Liver (tissue), 9 donors: ENCODE measurements around the gene SERINC5. TPM values are rescaled to one million over a fixed set of nuclear protein-coding genes. Genes with fewer than 3 reads are reported as not detected.

Experiments used
- DNase-seq: peaks from one replicate; pipeline ENCODE4 v3.0.0-alpha.2; 2017; ENCODE audit warnings: low spot score
- H3K27ac ChIP-seq, 2 donors: one replicate each; pipeline ENCODE4 v1.7.0; 2013; ENCODE audit warnings: inconsistent platforms in 2 of 2, low read length in 2 of 2, control low read depth in 1 of 2, low read depth in 1 of 2, mild to moderate bottlenecking in 1 of 2
- H3K27me3 ChIP-seq, 4 donors: one replicate each; pipeline versions ENCODE4 v1.6.1 to v1.7.0; 2013; ENCODE audit warnings: low read length in 3 of 4, inconsistent platforms in 1 of 4, mild to moderate bottlenecking in 1 of 4, moderate library complexity in 1 of 4; ENCODE audit not compliant: control insufficient read depth in 4 of 4, insufficient read depth in 4 of 4
- H3K36me3 ChIP-seq, 4 donors: one replicate each; pipeline versions ENCODE4 v1.6.1 to v1.7.0; 2013; ENCODE audit warnings: low read length in 3 of 4, mild to moderate bottlenecking in 3 of 4, low read depth in 1 of 4, moderate library complexity in 1 of 4; ENCODE audit not compliant: control insufficient read depth in 4 of 4, insufficient read depth in 3 of 4
- H3K4me1 ChIP-seq, 4 donors: one replicate each; pipeline versions ENCODE4 v1.6.1 to v1.7.0; 2013; ENCODE audit warnings: low read length in 3 of 4, mild to moderate bottlenecking in 3 of 4, moderate library complexity in 1 of 4; ENCODE audit not compliant: control insufficient read depth in 4 of 4, insufficient read depth in 4 of 4
- H3K4me3 ChIP-seq, 3 donors: one replicate each; pipeline versions ENCODE4 v1.6.1 to v1.7.0; 2013; ENCODE audit warnings: low read length in 3 of 3, control low read depth in 1 of 3, low read depth in 1 of 3, mild to moderate bottlenecking in 1 of 3
- H3K9ac ChIP-seq, 2 donors: one replicate each; pipeline ENCODE4 v1.7.0; 2013; ENCODE audit warnings: low read length in 2 of 2, mild to moderate bottlenecking in 2 of 2, moderate library complexity in 2 of 2, control low read depth in 1 of 2, low read depth in 1 of 2
- H3K9me3 ChIP-seq, 4 donors: one replicate each; pipeline versions ENCODE4 v1.6.1 to v1.7.0; 2013; ENCODE audit warnings: low read length in 3 of 4; ENCODE audit not compliant: control insufficient read depth in 4 of 4
- ATF3 ChIP-seq: IDR thresholded peaks from 2 replicates; pipeline ENCODE4 v1.6.1; 2016; ENCODE audit warnings: antibody characterized with exemption
- CTCF ChIP-seq: fragments of 150-350 bp; IDR thresholded peaks from 2 replicates; pipeline ENCODE4 v1.5.1; 2017; ENCODE audit warnings: improper control_type of control experiment, low read depth, low read length; ENCODE audit not compliant: missing input control
- EGR1 ChIP-seq, 2 donors: IDR thresholded peaks; 2 replicates each; pipeline ENCODE4 v1.6.1; 2016 to 2018; ENCODE audit warnings: antibody characterized with exemption in 2 of 2, low read depth in 2 of 2
- FOXA1 ChIP-seq: IDR thresholded peaks from 2 replicates; pipeline ENCODE4 v1.6.1; 2016; ENCODE audit warnings: antibody characterized with exemption
- GABPA ChIP-seq, 2 donors: IDR thresholded peaks in 1 of 2; conservative IDR thresholded peaks in 1 of 2; 2 replicates each; pipeline ENCODE4 v1.6.1; 2016; ENCODE audit warnings: antibody characterized with exemption in 2 of 2, mild to moderate bottlenecking in 1 of 2, moderate library complexity in 1 of 2
- MAX ChIP-seq: IDR thresholded peaks from 2 replicates; pipeline ENCODE4 v1.6.1; 2016; ENCODE audit warnings: antibody characterized with exemption
- RAD21 ChIP-seq, 2 donors: IDR thresholded peaks; 2 replicates each; pipeline ENCODE4 v1.6.1; 2016; ENCODE audit warnings: antibody characterized with exemption in 2 of 2, mild to moderate bottlenecking in 2 of 2
- REST ChIP-seq: IDR thresholded peaks from 2 replicates; pipeline ENCODE4 v1.6.1; 2016; ENCODE audit warnings: antibody characterized with exemption, mild to moderate bottlenecking
- SP1 ChIP-seq: IDR thresholded peaks from 2 replicates; pipeline ENCODE4 v1.6.1; 2018; ENCODE audit warnings: antibody characterized with exemption, mild to moderate bottlenecking
- TAF1 ChIP-seq: conservative IDR thresholded peaks from 2 replicates; pipeline ENCODE4 v1.6.1; 2016; ENCODE audit warnings: antibody characterized with exemption, mild to moderate bottlenecking
- YY1 ChIP-seq: IDR thresholded peaks from 2 replicates; pipeline ENCODE4 v1.6.1; 2016; ENCODE audit warnings: antibody characterized with exemption, mild to moderate bottlenecking
- ZBTB33 ChIP-seq: IDR thresholded peaks from 2 replicates; pipeline ENCODE4 v1.6.1; 2016; ENCODE audit warnings: antibody characterized with exemption
- WGBS: extraction: QIAGEN DNeasy Blood & Tissue Kit; methylation state at CpG from one replicate; pipeline ENCODE4 v1.1.7; 2013; 5-methylcytosine and 5-hydroxymethylcytosine counted together
- polyA plus RNA-seq, 2 donors: library from polyadenylated mRNA; stranded (reverse) in 1 of 2; unstranded in 1 of 2; fragments of 200-250 nt in 1 of 2; fragments of >200 nt in 1 of 2; fragmentation: Nextera tagmentation in 1 of 2; extraction: Ambion mirVana in 1 of 2; gene quantifications; one replicate each; pipeline versions ENCODE4 v1.2.1 to v1.2.3, GENCODE V29; 2013 to 2015
- total RNA-seq, 2 donors: library from RNA; depleted of rRNA; stranded (reverse); fragments of >200 nt; gene quantifications; one replicate each; pipeline ENCODE4 v1.2.3, GENCODE V29; 2014
- donor health status: healthy.
- donor health status: healthy.
- donor health status: healthy.
- donor health status: healthy.
- donor health status: healthy.

Gene SERINC5
- total and polyA plus RNA-seq, 4 donors: 22.2 to 82.3 (median 32.0) TPM

GRCh38 chr5:80225934-80226326, 29.9 kb downstream of the SERINC5 start:
- H3K9ac ChIP-seq: no peak overlapping the region
- H3K27me3 ChIP-seq: no peaks in the 10 kb centered on the region
- no peaks in the 10 kb centered on the region for H3K9me3 ChIP-seq
- 90% methylated on average over 6 of the region's 6 CpGs for WGBS
- no peaks in the 10 kb centered on the region for H3K36me3 ChIP-seq
- DNase-seq: no peak
- TF ChIP-seq GABPA (IDR thresholded peaks at IDR 0.05 in 1 of 2, conservative IDR thresholded peaks at IDR 0.05 in 1 of 2): no peak
- no peak for TF ChIP-seq SP1
- no peak for TF ChIP-seq REST
- TF ChIP-seq CTCF: no peak
- peaks cover 2 to 35% (median 23%) of the 10 kb centered on the region in 4 donors for H3K4me1 ChIP-seq
- no peak overlapping the region for H3K27ac ChIP-seq
- H3K4me3 ChIP-seq: no peak overlapping the region

- no peak for DNase-seq
- H3K27me3 ChIP-seq: no peaks in the 10 kb centered on the region
- TF ChIP-seq REST: no peak
- no peak for TF ChIP-seq CTCF
- no peak for TF ChIP-seq SP1
- TF ChIP-seq YY1: no peak
- TF ChIP-seq ZBTB33: no peak
- no peak for TF ChIP-seq ATF3
- TF ChIP-seq TAF1: no peak
- no peak for TF ChIP-seq FOXA1
- TF ChIP-seq MAX: no peak
- TF ChIP-seq GABPA (IDR thresholded peaks at IDR 0.05 in 1 of 2, conservative IDR thresholded peaks at IDR 0.05 in 1 of 2): no peak
- no peak for TF ChIP-seq EGR1 (IDR thresholded peaks at IDR 0.05; ENCODE audit: low read depth in 2 of 2)
- no peak for TF ChIP-seq RAD21 (IDR thresholded peaks at IDR 0.05)
- peaks cover 7 to 35% (median 22%) of the 10 kb centered on the region in 4 donors for H3K4me1 ChIP-seq
- H3K4me3 ChIP-seq: no peak overlapping the region
- no peaks in the 10 kb centered on the region for H3K36me3 ChIP-seq
- H3K9me3 ChIP-seq: no peaks in the 10 kb centered on the region
- H3K9ac ChIP-seq: no peak overlapping the region
- H3K27ac ChIP-seq: no peak overlapping the region
- 71% methylated on average over 6 of the region's 6 CpGs for WGBS
These were observed 30.5 kb downstream of the SERINC5 start for GRCh38 chr5:80225189-80225933.
